ENCODE data around the gene SLC26A11.
"Not testable (repeated sequence)": the region's sequence is repeated elsewhere in the genome, so short reads cannot be mapped to it uniquely, and the experiment has no call there.

Gene SLC26A11

GRCh38 chr17:80292521-80292971, 72.3 kb downstream of the SLC26A11 start:
- no peak overlapping the region for H3K4me3 ChIP-seq (ENCODE audit: insufficient read length, low read depth)
- H3K9ac ChIP-seq (ENCODE audit: insufficient read length, low read depth): no peak overlapping the region
- H3K9me3 ChIP-seq (ENCODE audit: insufficient read depth, low read length): no peaks in the 10 kb centered on the region
- TF ChIP-seq YY1 (IDR thresholded peaks at IDR 0.05; ENCODE audit: insufficient read depth, insufficient read length) (no peak), ZNF274 (IDR thresholded peaks at IDR 0.05; ENCODE audit: low read depth, low read length) (no peak), SUZ12 (IDR thresholded peaks at IDR 0.05; ENCODE audit: extremely low read depth, insufficient read depth, insufficient read length) (no peak)
- no peak for DNase-seq (ENCODE audit: low read depth, low spot score)
- peaks cover 87% of the 10 kb centered on the region for H3K36me3 ChIP-seq (ENCODE audit: insufficient read depth, insufficient read length, low read length)
- H3K27me3 ChIP-seq (ENCODE audit: insufficient read depth, insufficient read length): no peaks in the 10 kb centered on the region
- H3K4me1 ChIP-seq (ENCODE audit: insufficient read depth, insufficient read length): peaks cover 7% of the 10 kb centered on the region

GRCh38 chr17:80294210-80294609, 74.0 kb downstream of the SLC26A11 start:
- DNase-seq (ENCODE audit: low read depth, low spot score): no peak
- peaks cover 82% of the 10 kb centered on the region for H3K36me3 ChIP-seq (ENCODE audit: insufficient read depth, insufficient read length, low read length)
- peaks cover 3% of the 10 kb centered on the region for H3K4me1 ChIP-seq (ENCODE audit: insufficient read depth, insufficient read length)
- H3K27me3 ChIP-seq (ENCODE audit: insufficient read depth, insufficient read length): no peaks in the 10 kb centered on the region
- H3K9ac ChIP-seq (ENCODE audit: insufficient read length, low read depth): no peak overlapping the region
- H3K9me3 ChIP-seq (ENCODE audit: insufficient read depth, low read length): no peaks in the 10 kb centered on the region
- TF ChIP-seq ZNF274 (IDR thresholded peaks at IDR 0.05; ENCODE audit: low read depth, low read length): no peak
- no peak for TF ChIP-seq SUZ12 (IDR thresholded peaks at IDR 0.05; ENCODE audit: extremely low read depth, insufficient read depth, insufficient read length)
- TF ChIP-seq YY1 (IDR thresholded peaks at IDR 0.05; ENCODE audit: insufficient read depth, insufficient read length): no peak
- no peak overlapping the region for H3K4me3 ChIP-seq (ENCODE audit: insufficient read length, low read depth)

- H3K4me3 ChIP-seq (ENCODE audit: insufficient read length, low read depth): no peak overlapping the region
- H3K36me3 ChIP-seq (ENCODE audit: insufficient read depth, insufficient read length, low read length): peaks cover 81% of the 10 kb centered on the region
- no peak overlapping the region for H3K9ac ChIP-seq (ENCODE audit: insufficient read length, low read depth)
- no peak for DNase-seq (ENCODE audit: low read depth, low spot score)
- H3K27me3 ChIP-seq (ENCODE audit: insufficient read depth, insufficient read length): no peaks in the 10 kb centered on the region
- peaks cover 3% of the 10 kb centered on the region for H3K4me1 ChIP-seq (ENCODE audit: insufficient read depth, insufficient read length)
- no peak for TF ChIP-seq ZNF274 (IDR thresholded peaks at IDR 0.05; ENCODE audit: low read depth, low read length)
- TF ChIP-seq YY1 (IDR thresholded peaks at IDR 0.05; ENCODE audit: insufficient read depth, insufficient read length): no peak
- TF ChIP-seq SUZ12 (IDR thresholded peaks at IDR 0.05; ENCODE audit: extremely low read depth, insufficient read depth, insufficient read length): no peak
- no peaks in the 10 kb centered on the region for H3K9me3 ChIP-seq (ENCODE audit: insufficient read depth, low read length)
Measured at GRCh38 chr17:80294653-80295052, 74.4 kb downstream of the SLC26A11 start.

- H3K9ac ChIP-seq (ENCODE audit: insufficient read length, low read depth): no peak overlapping the region
- DNase-seq (ENCODE audit: low read depth, low spot score): no peak
- no peaks in the 10 kb centered on the region for H3K27me3 ChIP-seq (ENCODE audit: insufficient read depth, insufficient read length)
- 0 out of 2 replicates have a peak, but pooled peaks cover under 1% of the 10 kb centered on the region for H3K9me3 ChIP-seq (ENCODE audit: insufficient read depth, low read length)
- H3K36me3 ChIP-seq (ENCODE audit: insufficient read depth, insufficient read length, low read length): peaks cover 81% of the 10 kb centered on the region
- H3K4me3 ChIP-seq (ENCODE audit: insufficient read length, low read depth): no peak overlapping the region
- TF ChIP-seq SUZ12 (IDR thresholded peaks at IDR 0.05; ENCODE audit: extremely low read depth, insufficient read depth, insufficient read length) (no peak), ZNF274 (IDR thresholded peaks at IDR 0.05; ENCODE audit: low read depth, low read length) (no peak), YY1 (IDR thresholded peaks at IDR 0.05; ENCODE audit: insufficient read depth, insufficient read length) (no peak)
- H3K4me1 ChIP-seq (ENCODE audit: insufficient read depth, insufficient read length): peaks cover 2% of the 10 kb centered on the region
Measured at GRCh38 chr17:80295146-80295545, 74.9 kb downstream of the SLC26A11 start.

- H3K9me3 ChIP-seq (ENCODE audit: insufficient read depth, low read length): peaks cover 5% of the 10 kb centered on the region; the same call in 1 of the 2 replicates
- no peak overlapping the region for H3K9ac ChIP-seq (ENCODE audit: insufficient read length, low read depth)
- H3K4me1 ChIP-seq (ENCODE audit: insufficient read depth, insufficient read length): no peaks in the 10 kb centered on the region
- peaks cover 79% of the 10 kb centered on the region for H3K36me3 ChIP-seq (ENCODE audit: insufficient read depth, insufficient read length, low read length)
- TF ChIP-seq SUZ12 (IDR thresholded peaks at IDR 0.05; ENCODE audit: extremely low read depth, insufficient read depth, insufficient read length): no peak
- TF ChIP-seq ZNF274 (IDR thresholded peaks at IDR 0.05; ENCODE audit: low read depth, low read length): no peak
- TF ChIP-seq YY1 (IDR thresholded peaks at IDR 0.05; ENCODE audit: insufficient read depth, insufficient read length): no peak
- H3K27me3 ChIP-seq (ENCODE audit: insufficient read depth, insufficient read length): no peaks in the 10 kb centered on the region
- no peak overlapping the region for H3K4me3 ChIP-seq (ENCODE audit: insufficient read length, low read depth)
- DNase-seq (ENCODE audit: low read depth, low spot score): no peak
Measured at GRCh38 chr17:80295559-80295958, 75.3 kb downstream of the SLC26A11 start.

- Histone ChIP-seq H3K9ac (ENCODE audit: insufficient read length, low read depth) (no peak overlapping the region), H3K27me3 (ENCODE audit: insufficient read depth, insufficient read length) (no peaks in the 10 kb centered on the region), H3K4me1 (ENCODE audit: insufficient read depth, insufficient read length) (no peaks in the 10 kb centered on the region), H3K9me3 (ENCODE audit: insufficient read depth, low read length) (peaks cover 6% of the 10 kb centered on the region; the same call in 1 of the 2 replicates), H3K4me3 (ENCODE audit: insufficient read length, low read depth) (no peak overlapping the region), H3K36me3 (ENCODE audit: insufficient read depth, insufficient read length, low read length) (peaks cover 73% of the 10 kb centered on the region)
- TF ChIP-seq ZNF274 (IDR thresholded peaks at IDR 0.05; ENCODE audit: low read depth, low read length): no peak
- TF ChIP-seq SUZ12 (IDR thresholded peaks at IDR 0.05; ENCODE audit: extremely low read depth, insufficient read depth, insufficient read length): no peak
- TF ChIP-seq YY1 (IDR thresholded peaks at IDR 0.05; ENCODE audit: insufficient read depth, insufficient read length): no peak
- DNase-seq (ENCODE audit: low read depth, low spot score): no peak
Measured at GRCh38 chr17:80296221-80296620, 76.0 kb downstream of the SLC26A11 start.

- Histone ChIP-seq H3K27me3 (ENCODE audit: insufficient read depth, insufficient read length) (no peaks in the 10 kb centered on the region), H3K36me3 (ENCODE audit: insufficient read depth, insufficient read length, low read length) (peaks cover 72% of the 10 kb centered on the region), H3K9me3 (ENCODE audit: insufficient read depth, low read length) (peaks cover 12% of the 10 kb centered on the region; the same call in 1 of the 2 replicates), H3K4me1 (ENCODE audit: insufficient read depth, insufficient read length) (no peaks in the 10 kb centered on the region), H3K9ac (ENCODE audit: insufficient read length, low read depth) (no peak overlapping the region), H3K4me3 (ENCODE audit: insufficient read length, low read depth) (no peak overlapping the region)
- no peak for DNase-seq (ENCODE audit: low read depth, low spot score)
- TF ChIP-seq ZNF274 (IDR thresholded peaks at IDR 0.05; ENCODE audit: low read depth, low read length): no peak
- TF ChIP-seq SUZ12 (IDR thresholded peaks at IDR 0.05; ENCODE audit: extremely low read depth, insufficient read depth, insufficient read length): no peak
- TF ChIP-seq YY1 (IDR thresholded peaks at IDR 0.05; ENCODE audit: insufficient read depth, insufficient read length): no peak
Measured at GRCh38 chr17:80297996-80298560, 77.9 kb downstream of the SLC26A11 start.

- H3K4me1 ChIP-seq (ENCODE audit: insufficient read depth, insufficient read length); H3K27me3 ChIP-seq (ENCODE audit: insufficient read depth, insufficient read length); H3K4me3 ChIP-seq (ENCODE audit: insufficient read length, low read depth); DNase-seq (ENCODE audit: low read depth, low spot score); H3K9ac ChIP-seq (ENCODE audit: insufficient read length, low read depth): not testable (repeated sequence)
- H3K36me3 ChIP-seq (ENCODE audit: insufficient read depth, insufficient read length, low read length): peaks cover 75% of the 10 kb centered on the region
- H3K9me3 ChIP-seq (ENCODE audit: insufficient read depth, low read length): peaks cover 25% of the 10 kb centered on the region; the same call in 1 of the 2 replicates
Measured at GRCh38 chr17:80299350-80300100, 79.3 kb downstream of the SLC26A11 start.

- peaks cover 74% of the 10 kb centered on the region for H3K36me3 ChIP-seq (ENCODE audit: insufficient read depth, insufficient read length, low read length)
Measured at GRCh38 chr17:80300756-80301155, 80.5 kb downstream of the SLC26A11 start.

More at GRCh38 chr17:80300756-80301155, 80.5 kb downstream of the SLC26A11 start:
- H3K9me3 ChIP-seq (ENCODE audit: insufficient read depth, low read length): peaks cover 27% of the 10 kb centered on the region; the same call in 1 of the 2 replicates
- not testable (repeated sequence) for H3K27me3 ChIP-seq (ENCODE audit: insufficient read depth, insufficient read length); H3K9ac ChIP-seq (ENCODE audit: insufficient read length, low read depth); DNase-seq (ENCODE audit: low read depth, low spot score); H3K4me1 ChIP-seq (ENCODE audit: insufficient read depth, insufficient read length); H3K4me3 ChIP-seq (ENCODE audit: insufficient read length, low read depth)

Data from NT2/D1 (cell line).